ENCODE measurements around the gene PROM1.

PROM1 gene, protein sequence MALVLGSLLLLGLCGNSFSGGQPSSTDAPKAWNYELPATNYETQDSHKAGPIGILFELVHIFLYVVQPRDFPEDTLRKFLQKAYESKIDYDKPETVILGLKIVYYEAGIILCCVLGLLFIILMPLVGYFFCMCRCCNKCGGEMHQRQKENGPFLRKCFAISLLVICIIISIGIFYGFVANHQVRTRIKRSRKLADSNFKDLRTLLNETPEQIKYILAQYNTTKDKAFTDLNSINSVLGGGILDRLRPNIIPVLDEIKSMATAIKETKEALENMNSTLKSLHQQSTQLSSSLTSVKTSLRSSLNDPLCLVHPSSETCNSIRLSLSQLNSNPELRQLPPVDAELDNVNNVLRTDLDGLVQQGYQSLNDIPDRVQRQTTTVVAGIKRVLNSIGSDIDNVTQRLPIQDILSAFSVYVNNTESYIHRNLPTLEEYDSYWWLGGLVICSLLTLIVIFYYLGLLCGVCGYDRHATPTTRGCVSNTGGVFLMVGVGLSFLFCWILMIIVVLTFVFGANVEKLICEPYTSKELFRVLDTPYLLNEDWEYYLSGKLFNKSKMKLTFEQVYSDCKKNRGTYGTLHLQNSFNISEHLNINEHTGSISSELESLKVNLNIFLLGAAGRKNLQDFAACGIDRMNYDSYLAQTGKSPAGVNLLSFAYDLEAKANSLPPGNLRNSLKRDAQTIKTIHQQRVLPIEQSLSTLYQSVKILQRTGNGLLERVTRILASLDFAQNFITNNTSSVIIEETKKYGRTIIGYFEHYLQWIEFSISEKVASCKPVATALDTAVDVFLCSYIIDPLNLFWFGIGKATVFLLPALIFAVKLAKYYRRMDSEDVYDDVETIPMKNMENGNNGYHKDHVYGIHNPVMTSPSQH

DNA sequence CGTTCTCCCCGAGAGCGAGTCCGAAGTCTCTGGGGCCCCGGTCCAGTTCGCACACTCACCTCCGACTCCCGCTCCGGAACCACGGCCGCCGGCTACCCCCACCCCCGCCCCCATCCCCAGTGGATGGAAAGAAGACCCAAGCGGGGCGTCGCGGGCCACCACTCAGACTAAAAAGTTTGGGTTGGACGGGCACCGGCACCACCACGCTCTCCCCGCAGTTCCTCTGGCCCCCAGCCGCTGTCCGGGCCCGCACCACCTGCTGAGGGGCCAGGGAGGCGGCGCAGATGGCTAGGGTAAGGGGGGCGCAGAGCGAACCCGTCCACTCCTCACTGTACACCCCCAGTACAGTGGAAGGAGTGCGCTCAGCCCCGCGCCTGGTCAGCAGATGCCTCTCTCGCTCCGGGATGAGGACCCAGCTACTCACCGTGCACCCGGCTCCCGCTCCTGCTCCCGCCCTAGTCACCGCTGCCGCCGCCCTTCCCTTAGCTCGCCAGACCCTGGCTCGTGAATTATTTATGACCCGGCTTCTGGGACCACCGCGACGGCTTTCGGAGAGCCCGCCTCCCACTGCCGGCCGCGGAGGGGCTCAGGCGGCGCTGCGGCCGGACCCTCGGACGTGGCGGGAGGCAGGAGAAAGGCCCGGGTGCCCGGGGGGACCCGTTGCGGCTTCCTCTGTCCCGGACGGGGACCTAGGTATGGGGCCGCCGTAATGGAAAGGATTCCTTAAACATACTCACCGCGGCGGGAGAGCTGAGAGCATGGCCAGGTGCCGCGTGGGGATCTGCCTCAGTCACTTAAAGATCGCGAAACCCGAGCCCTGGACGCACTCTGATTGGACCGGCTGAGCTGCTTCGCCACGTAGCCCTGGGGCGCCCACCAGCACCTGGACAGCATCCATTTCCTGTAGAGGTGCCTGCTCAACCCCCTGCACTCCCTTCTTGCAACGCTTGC, at the start of gene PROM1:
TSS of gene PROM1 (minus strand) at position 783 of the 951 bp plus-strand sequence. CDS start 8,117 bp downstream, outside the sequence.
- no peak within 1 kb of the TSS for H3K27ac ChIP-seq

DNA sequence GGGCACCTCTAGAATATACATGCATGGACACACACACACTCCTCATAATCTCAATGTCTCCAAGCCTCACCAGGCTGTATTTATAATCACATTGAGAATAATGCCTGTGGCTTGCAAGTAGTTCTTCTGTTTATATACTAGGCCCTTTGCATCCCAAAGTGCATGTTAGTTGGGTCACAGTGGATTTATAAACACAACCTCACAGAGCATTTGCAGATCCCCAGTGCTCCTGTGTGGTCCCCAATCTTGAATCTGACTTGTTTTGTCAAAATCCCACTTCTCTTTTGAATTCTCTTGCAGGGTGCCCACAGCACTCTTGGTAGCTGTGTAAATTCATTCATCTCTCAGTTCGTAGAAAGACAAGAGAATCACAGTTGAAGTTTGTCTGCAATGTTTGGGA, 49.6 kb upstream of the PROM1 start:
- no peak for DNase-seq (ENCODE audit: low spot score)
- TF ChIP-seq, protein P1, sequence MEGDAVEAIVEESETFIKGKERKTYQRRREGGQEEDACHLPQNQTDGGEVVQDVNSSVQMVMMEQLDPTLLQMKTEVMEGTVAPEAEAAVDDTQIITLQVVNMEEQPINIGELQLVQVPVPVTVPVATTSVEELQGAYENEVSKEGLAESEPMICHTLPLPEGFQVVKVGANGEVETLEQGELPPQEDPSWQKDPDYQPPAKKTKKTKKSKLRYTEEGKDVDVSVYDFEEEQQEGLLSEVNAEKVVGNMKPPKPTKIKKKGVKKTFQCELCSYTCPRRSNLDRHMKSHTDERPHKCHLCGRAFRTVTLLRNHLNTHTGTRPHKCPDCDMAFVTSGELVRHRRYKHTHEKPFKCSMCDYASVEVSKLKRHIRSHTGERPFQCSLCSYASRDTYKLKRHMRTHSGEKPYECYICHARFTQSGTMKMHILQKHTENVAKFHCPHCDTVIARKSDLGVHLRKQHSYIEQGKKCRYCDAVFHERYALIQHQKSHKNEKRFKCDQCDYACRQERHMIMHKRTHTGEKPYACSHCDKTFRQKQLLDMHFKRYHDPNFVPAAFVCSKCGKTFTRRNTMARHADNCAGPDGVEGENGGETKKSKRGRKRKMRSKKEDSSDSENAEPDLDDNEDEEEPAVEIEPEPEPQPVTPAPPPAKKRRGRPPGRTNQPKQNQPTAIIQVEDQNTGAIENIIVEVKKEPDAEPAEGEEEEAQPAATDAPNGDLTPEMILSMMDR (IDR thresholded peaks at IDR 0.05) = no peak
- Histone ChIP-seq H3K4me3 (no peak overlapping the region), H3K27ac (no peak overlapping the region)

More for the DNA sequence above, at the start of gene PROM1:
- TF ChIP-seq, protein P1 (IDR thresholded peaks at IDR 0.05) = no peak
- H3K4me3 ChIP-seq = peak within 1 kb of the TSS; percentile 71
- DNase-seq (ENCODE audit: low spot score) = no peak

DNA sequence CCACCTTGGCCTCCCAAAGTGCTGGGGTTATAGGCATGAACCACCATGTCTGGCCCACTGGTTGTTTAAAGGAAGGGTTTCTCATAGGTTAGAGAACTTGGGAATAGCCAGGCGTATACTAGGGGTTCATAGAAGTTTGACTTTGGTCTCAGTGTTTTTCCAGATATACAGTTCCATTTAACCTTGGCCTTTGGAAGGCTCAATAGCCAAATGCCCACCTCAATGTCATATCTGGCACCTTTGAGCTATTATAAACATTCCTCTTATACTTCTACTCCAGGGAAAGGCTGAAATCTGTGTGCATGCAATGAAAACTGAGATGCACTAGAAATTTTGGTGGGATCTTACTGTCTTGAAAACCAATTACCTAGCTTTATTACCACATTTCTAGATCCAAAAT, 47.5 kb upstream of the PROM1 start:
- TF ChIP-seq, protein P1 (IDR thresholded peaks at IDR 0.05) = no peak
- H3K4me3 ChIP-seq = no peak overlapping the region
- no peak overlapping the region for H3K27ac ChIP-seq
- DNase-seq (ENCODE audit: low spot score) = no peak

DNA sequence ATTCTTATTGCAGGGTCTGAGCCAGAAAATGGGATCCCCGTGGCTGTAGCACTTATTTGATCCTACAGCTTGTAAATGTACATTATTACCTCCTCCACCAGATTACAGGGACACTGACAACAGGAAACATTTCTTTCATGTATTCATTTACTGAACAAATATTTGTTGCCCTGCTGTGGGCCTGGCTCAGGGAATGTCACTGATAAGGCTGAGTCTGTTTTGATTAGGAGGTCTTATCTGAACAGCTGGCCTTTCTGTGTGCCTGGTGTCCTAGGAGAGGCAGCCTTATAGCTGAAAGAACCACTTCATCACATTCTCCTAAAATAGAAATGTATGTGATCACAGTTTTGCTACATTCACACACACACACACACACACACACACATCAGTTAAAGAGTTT, 45.5 kb upstream of the PROM1 start:
- no peak overlapping the region for H3K4me3 ChIP-seq
- DNase-seq (ENCODE audit: low spot score) = no peak
- H3K27ac ChIP-seq = no peak overlapping the region
- TF ChIP-seq, protein P1 (IDR thresholded peaks at IDR 0.05) = no peak

DNA sequence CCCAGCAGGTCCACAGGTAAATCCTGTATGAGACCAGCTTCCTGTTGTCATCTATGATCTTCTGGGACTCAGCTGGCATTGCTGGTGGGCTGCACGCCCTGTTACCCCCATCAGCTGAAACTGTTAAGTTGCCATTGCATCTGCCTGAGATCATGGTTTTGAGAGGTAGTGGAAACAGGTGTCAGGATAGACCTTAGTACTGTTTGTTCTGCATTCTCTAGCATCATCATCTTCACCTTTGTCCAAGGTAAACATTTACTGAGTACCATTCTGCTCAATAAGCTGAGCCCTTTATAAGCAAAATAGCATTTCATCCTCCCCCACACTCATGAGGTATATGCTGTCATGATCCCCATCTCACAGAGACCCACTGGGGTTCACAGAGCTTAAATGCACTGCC, 42.9 kb upstream of the PROM1 start:
- DNase-seq (ENCODE audit: low spot score) = no peak
- H3K27ac ChIP-seq = no peak overlapping the region
- TF ChIP-seq, protein P1 (IDR thresholded peaks at IDR 0.05) = no peak
- H3K4me3 ChIP-seq = no peak overlapping the region

DNA sequence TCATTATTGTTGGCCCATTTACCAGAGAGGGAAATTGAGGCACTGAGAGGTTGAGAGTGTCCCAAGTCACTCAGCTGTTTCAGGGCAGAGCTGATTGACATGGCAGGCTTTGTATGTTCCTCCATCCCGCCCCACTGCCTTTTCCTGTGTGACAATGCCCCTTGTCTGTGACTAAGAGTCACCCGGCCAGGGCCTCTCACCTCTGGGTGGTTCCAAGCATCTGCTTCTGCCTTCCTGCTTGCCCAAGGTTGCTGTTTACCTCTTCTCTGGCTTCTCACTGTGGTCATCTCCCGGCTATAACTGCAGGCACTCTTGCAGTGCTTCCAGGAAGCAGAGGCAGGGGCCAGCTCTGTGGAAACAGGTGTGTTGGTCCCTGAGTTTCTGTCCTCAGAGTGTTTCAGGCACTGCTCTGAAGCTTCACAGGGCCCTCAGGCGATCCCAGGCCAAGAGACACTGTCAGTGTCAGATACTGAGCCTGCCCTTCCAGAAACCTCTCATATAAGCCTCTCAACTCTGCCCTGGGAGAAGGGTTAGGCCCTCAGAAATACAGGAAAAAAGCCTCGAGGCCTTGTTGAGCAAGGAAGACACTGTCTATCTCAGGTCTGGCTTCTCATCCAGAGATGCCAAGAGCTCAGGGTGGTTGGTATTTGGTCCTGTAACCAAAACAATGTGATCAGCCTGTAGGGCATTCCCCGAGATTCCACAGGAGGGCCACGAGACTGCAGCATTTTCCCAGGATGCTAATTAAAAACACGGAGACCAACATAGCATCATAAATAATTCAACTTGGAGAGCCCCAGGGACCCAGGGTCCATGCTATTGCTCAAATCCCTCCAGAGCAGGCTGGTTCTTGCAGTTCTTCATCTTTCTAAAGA, 42.0 kb upstream of the PROM1 start:
- Histone ChIP-seq H3K27ac (no peak overlapping the region), H3K4me3 (no peak overlapping the region)
- no peak for DNase-seq (ENCODE audit: low spot score)
- TF ChIP-seq, protein P1 (IDR thresholded peaks at IDR 0.05) = no peak

Measured in coronary artery (tissue), 2 donors.